Body of pancreas (tissue), 4 donors: ENCODE data around the gene LMAN2.

ENCODE experiments used
- CTCF ChIP-seq, 7 experiments: fragments of 450-650 bp in 4 of 7; fragments of 200-600 bp in 3 of 7; sonication (generic) in 3 of 7; IDR thresholded peaks; one replicate each; pipeline ENCODE4 v1.5.1; 2016 to 2019; ENCODE audit warnings: antibody characterized with exemption in 7 of 7
- POLR2A ChIP-seq, 3 donors: fragments of 450-650 bp; IDR thresholded peaks; one replicate each; pipeline ENCODE4 v1.6.1; 2016; ENCODE audit warnings: antibody characterized with exemption in 3 of 3, mild to moderate bottlenecking in 2 of 3

GRCh38 chr5:177363565-177363964 is 12.1 kb upstream of the LMAN2 start:
- no peak for TF ChIP-seq POLR2A (IDR thresholded peaks at IDR 0.05)
- no peak for TF ChIP-seq CTCF (IDR thresholded peaks at IDR 0.05)
